HepG2 (cell line): ENCODE results near the gene ADSS1. TPM values are rescaled to one million over a fixed set of nuclear protein-coding genes. Genes with fewer than 3 reads are reported as not detected.

Experiments
- CBX5 ChIP-seq: sonication (generic); formaldehyde crosslinking; IDR thresholded peaks from 2 replicates; pipeline ENCODE4 v1.4.0; 2020; ENCODE audit warnings: missing genetic modification reagents, borderline replicate concordance
- CCDC6 ChIP-seq: sonication (generic); formaldehyde crosslinking; IDR thresholded peaks from 2 replicates; pipeline ENCODE4 v1.8.1; 2022; ENCODE audit warnings: mild to moderate bottlenecking, missing genetic modification reagents, moderate library complexity
- CENPX ChIP-seq: sonication (generic); formaldehyde crosslinking; IDR thresholded peaks from 2 replicates; pipeline ENCODE4 v1.9.0; 2021; ENCODE audit warnings: mild to moderate bottlenecking, missing genetic modification reagents, moderate library complexity
- FOXK2 ChIP-seq: fragments of 450-650 bp; IDR thresholded peaks from 2 replicates; pipeline ENCODE4 v1.6.1; 2016
- NBN ChIP-seq: fragments of 450-650 bp; conservative IDR thresholded peaks from 2 replicates; pipeline ENCODE4 v1.6.1; 2017
- NONO ChIP-seq, 2 experiments: fragments of 450-650 bp in 1 of 2; sonication (generic) in 1 of 2; formaldehyde crosslinking in 1 of 2; IDR thresholded peaks in 1 of 2; conservative IDR thresholded peaks in 1 of 2; 2 replicates each; pipeline versions ENCODE4 v1.6.1 to v1.8.0; 2017 to 2022; ENCODE audit warnings: mild to moderate bottlenecking in 1 of 2, missing genetic modification reagents in 1 of 2, moderate library complexity in 1 of 2
- RNF2 ChIP-seq: fragments of 450-650 bp; conservative IDR thresholded peaks from 2 replicates; pipeline ENCODE4 v1.6.1; 2016; ENCODE audit warnings: low read depth
- SETDB1 ChIP-seq: sonication (generic); formaldehyde crosslinking; IDR thresholded peaks from 2 replicates; pipeline ENCODE4 v1.5.1; 2020; ENCODE audit warnings: missing genetic modification reagents, mild to moderate bottlenecking, borderline replicate concordance
- SOX5 ChIP-seq: IDR thresholded peaks from 2 replicates; pipeline ENCODE4 v1.6.1; 2016; ENCODE audit warnings: borderline replicate concordance
- ZBTB1 ChIP-seq: sonication (generic); formaldehyde crosslinking; IDR thresholded peaks from 2 replicates; pipeline ENCODE4 v1.4.0; 2020; ENCODE audit warnings: missing genetic modification reagents, borderline replicate concordance
- ZKSCAN8 ChIP-seq: IDR thresholded peaks from 2 replicates; pipeline ENCODE4 v1.6.1; 2016; ENCODE audit warnings: borderline replicate concordance, missing genetic modification reagents, missing compliant biosample characterization
- ZNF296 ChIP-seq: sonication (generic); formaldehyde crosslinking; conservative IDR thresholded peaks from 2 replicates; pipeline ENCODE4 v1.5.0; 2020; ENCODE audit warnings: mild to moderate bottlenecking, missing genetic modification reagents
- ZNF335 ChIP-seq: sonication (generic); formaldehyde crosslinking; IDR thresholded peaks from 2 replicates; pipeline ENCODE4 v1.4.0; 2020; ENCODE audit warnings: missing genetic modification reagents
- ZNF556 ChIP-seq: sonication (generic); formaldehyde crosslinking; IDR thresholded peaks from 2 replicates; pipeline ENCODE4 v1.4.0; 2020; ENCODE audit warnings: mild to moderate bottlenecking, missing genetic modification reagents, borderline replicate concordance
- ZNF614 ChIP-seq: IDR thresholded peaks from 2 replicates; pipeline ENCODE4 v1.6.1; 2018; ENCODE audit warnings: missing biosample characterization, missing genetic modification reagents, inconsistent platforms, borderline replicate concordance
- ZNF678 ChIP-seq: sonication (generic); formaldehyde crosslinking; IDR thresholded peaks from 2 replicates; pipeline ENCODE4 v1.4.0; 2020; ENCODE audit warnings: mild to moderate bottlenecking, missing genetic modification reagents
- ZNF766 ChIP-seq: sonication (generic); formaldehyde crosslinking; IDR thresholded peaks from 2 replicates; pipeline ENCODE4 v1.5.0; 2020; ENCODE audit warnings: missing genetic modification reagents, borderline replicate concordance
- ZNF841 ChIP-seq: sonication (generic); formaldehyde crosslinking; IDR thresholded peaks from 2 replicates; pipeline ENCODE4 v1.8.1; 2023; ENCODE audit warnings: missing genetic modification reagents, borderline replicate concordance
- polyA plus RNA-seq, 8 experiments: library from polyadenylated mRNA; depleted of rRNA in 3 of 8; stranded (reverse) in 7 of 8; unstranded in 1 of 8; fragments of >200 nt; fragmentation: Illumina TruSeq in 4 of 8; extraction: Trizol in 4 of 8; gene quantifications; 2 replicates each; pipeline versions ENCODE4 v1.2.1 to v1.2.3, GENCODE V29; 2011 to 2016; ENCODE audit warnings: low read depth in 4 of 8, missing spikeins in 1 of 8, mixed read lengths in 1 of 8; ENCODE audit not compliant: insufficient read depth in 1 of 8
- total RNA-seq, 5 experiments: library from RNA; depleted of rRNA; stranded (reverse); fragments of >200 nt; fragmentation: Illumina TruSeq; extraction: Trizol; gene quantifications; 2 replicates each; pipeline ENCODE4 v1.2.3, GENCODE V29; 2016; ENCODE audit warnings: low read depth in 1 of 5
- TF ChIP-seq, protein P1 (sequence below), 2 experiments: IDR thresholded peaks; 2 replicates each; pipeline ENCODE4 v1.6.1; 2011 to 2012; ENCODE audit warnings: low read length in 2 of 2, borderline replicate concordance in 1 of 2, low read depth in 1 of 2, mild to moderate bottlenecking in 1 of 2, moderate library complexity in 1 of 2
- TF ChIP-seq, protein P2 (sequence below): sonication (generic); formaldehyde crosslinking; IDR thresholded peaks from 2 replicates; pipeline ENCODE4 v1.4.0; 2020; ENCODE audit warnings: missing genetic modification reagents
- TF ChIP-seq, protein P3 (sequence below): sonication (generic); formaldehyde crosslinking; IDR thresholded peaks from 2 replicates; pipeline ENCODE4 v1.8.0; 2022; ENCODE audit warnings: missing genetic modification reagents, mild to moderate bottlenecking, borderline replicate concordance
- TF ChIP-seq, protein P4 (sequence below): sonication (generic); formaldehyde crosslinking; conservative IDR thresholded peaks from 2 replicates; pipeline ENCODE4 v1.4.0; 2020; ENCODE audit warnings: missing genetic modification reagents

Gene ADSS1
- total and polyA plus RNA-seq, 2 of the 13 experiments (the other 11 are each of a cell fraction or from before 2014, with no cell fraction given): 1.0 to 36.7 TPM

DNA sequence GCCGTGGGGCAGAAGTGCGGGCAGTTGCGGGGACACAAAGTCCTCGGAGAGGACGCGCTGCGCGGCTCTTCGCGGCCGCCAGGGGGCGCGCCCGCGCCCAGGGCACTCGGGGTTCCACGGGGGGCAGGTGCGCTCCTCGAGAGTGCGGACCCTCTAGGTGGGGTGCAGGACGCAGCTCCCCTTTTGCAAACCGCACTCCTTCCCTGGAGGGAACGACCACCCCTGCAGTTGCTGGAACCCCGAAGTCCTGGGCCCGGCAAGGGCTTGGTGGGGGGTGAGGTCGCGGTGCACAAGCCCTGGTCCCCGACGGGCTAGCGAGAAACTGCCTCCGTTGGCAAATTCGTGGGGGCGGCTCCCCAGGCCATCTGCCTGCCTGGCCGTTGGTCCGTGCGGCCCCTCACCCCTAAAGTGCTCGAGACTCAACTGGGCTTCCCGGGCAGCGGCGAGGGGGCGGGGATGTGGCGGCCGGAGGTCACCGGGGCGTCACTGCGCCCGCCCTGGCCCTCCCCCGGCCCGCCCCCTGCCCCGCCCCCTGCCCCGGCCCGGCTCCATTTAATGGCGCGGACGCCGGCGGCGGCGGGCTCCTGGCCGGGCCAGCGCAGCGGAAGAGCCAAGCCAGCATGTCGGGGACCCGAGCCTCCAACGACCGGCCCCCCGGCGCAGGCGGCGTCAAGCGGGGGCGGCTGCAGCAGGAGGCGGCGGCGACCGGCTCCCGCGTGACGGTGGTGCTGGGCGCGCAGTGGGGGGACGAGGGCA, at the start of gene ADSS1 (continued):
- TF ChIP-seq, protein P1, sequence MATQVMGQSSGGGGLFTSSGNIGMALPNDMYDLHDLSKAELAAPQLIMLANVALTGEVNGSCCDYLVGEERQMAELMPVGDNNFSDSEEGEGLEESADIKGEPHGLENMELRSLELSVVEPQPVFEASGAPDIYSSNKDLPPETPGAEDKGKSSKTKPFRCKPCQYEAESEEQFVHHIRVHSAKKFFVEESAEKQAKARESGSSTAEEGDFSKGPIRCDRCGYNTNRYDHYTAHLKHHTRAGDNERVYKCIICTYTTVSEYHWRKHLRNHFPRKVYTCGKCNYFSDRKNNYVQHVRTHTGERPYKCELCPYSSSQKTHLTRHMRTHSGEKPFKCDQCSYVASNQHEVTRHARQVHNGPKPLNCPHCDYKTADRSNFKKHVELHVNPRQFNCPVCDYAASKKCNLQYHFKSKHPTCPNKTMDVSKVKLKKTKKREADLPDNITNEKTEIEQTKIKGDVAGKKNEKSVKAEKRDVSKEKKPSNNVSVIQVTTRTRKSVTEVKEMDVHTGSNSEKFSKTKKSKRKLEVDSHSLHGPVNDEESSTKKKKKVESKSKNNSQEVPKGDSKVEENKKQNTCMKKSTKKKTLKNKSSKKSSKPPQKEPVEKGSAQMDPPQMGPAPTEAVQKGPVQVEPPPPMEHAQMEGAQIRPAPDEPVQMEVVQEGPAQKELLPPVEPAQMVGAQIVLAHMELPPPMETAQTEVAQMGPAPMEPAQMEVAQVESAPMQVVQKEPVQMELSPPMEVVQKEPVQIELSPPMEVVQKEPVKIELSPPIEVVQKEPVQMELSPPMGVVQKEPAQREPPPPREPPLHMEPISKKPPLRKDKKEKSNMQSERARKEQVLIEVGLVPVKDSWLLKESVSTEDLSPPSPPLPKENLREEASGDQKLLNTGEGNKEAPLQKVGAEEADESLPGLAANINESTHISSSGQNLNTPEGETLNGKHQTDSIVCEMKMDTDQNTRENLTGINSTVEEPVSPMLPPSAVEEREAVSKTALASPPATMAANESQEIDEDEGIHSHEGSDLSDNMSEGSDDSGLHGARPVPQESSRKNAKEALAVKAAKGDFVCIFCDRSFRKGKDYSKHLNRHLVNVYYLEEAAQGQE (IDR thresholded peaks at IDR 0.05; ENCODE audit: borderline replicate concordance in 1 of 2, low read depth in 1 of 2, low read length in 2 of 2): no peak
- TF ChIP-seq ZNF556 (no peak; the same call in 1 of the 2 replicates), RNF2 (no peak), ZNF614 (no peak; the same call in 1 of the 2 replicates), CBX5 (CRISPR knock-in tag) (no peak), ZNF296 (no peak), SOX5 (no peak), ZBTB1 (CRISPR knock-in tag) (no peak), CENPX (CRISPR knock-in tag) (no peak), NONO (IDR thresholded peaks at IDR 0.05) (no peak), NONO (CRISPR knock-in tag; conservative IDR thresholded peaks at IDR 0.05) (0 out of 2 replicates have a peak, but pooled peaks have one; percentile 4), ZNF678 (CRISPR knock-in tag) (no peak), ZNF335 (CRISPR knock-in tag) (no peak), ZKSCAN8 (no peak), SETDB1 (CRISPR knock-in tag) (no peak), NBN (no peak), CCDC6 (CRISPR knock-in tag) (no peak), ZNF841 (no peak), ZNF766 (CRISPR knock-in tag) (no peak), FOXK2 (no peak)
- TF ChIP-seq, protein P2, sequence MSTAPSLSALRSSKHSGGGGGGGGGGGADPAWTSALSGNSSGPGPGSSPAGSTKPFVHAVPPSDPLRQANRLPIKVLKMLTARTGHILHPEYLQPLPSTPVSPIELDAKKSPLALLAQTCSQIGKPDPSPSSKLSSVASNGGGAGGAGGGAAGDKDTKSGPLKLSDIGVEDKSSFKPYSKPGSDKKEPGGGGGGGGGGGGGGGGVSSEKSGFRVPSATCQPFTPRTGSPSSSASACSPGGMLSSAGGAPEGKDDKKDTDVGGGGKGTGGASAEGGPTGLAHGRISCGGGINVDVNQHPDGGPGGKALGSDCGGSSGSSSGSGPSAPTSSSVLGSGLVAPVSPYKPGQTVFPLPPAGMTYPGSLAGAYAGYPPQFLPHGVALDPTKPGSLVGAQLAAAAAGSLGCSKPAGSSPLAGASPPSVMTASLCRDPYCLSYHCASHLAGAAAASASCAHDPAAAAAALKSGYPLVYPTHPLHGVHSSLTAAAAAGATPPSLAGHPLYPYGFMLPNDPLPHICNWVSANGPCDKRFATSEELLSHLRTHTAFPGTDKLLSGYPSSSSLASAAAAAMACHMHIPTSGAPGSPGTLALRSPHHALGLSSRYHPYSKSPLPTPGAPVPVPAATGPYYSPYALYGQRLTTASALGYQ (CRISPR knock-in tag): no peak
- TF ChIP-seq, protein P3, sequence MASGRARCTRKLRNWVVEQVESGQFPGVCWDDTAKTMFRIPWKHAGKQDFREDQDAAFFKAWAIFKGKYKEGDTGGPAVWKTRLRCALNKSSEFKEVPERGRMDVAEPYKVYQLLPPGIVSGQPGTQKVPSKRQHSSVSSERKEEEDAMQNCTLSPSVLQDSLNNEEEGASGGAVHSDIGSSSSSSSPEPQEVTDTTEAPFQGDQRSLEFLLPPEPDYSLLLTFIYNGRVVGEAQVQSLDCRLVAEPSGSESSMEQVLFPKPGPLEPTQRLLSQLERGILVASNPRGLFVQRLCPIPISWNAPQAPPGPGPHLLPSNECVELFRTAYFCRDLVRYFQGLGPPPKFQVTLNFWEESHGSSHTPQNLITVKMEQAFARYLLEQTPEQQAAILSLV (CRISPR knock-in tag): peak; percentile 40; the same call in 1 of the 2 replicates
- TF ChIP-seq, protein P4, sequence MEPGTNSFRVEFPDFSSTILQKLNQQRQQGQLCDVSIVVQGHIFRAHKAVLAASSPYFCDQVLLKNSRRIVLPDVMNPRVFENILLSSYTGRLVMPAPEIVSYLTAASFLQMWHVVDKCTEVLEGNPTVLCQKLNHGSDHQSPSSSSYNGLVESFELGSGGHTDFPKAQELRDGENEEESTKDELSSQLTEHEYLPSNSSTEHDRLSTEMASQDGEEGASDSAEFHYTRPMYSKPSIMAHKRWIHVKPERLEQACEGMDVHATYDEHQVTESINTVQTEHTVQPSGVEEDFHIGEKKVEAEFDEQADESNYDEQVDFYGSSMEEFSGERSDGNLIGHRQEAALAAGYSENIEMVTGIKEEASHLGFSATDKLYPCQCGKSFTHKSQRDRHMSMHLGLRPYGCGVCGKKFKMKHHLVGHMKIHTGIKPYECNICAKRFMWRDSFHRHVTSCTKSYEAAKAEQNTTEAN (CRISPR knock-in tag): no peak
